HG03095 (cell line): ENCODE measurements around the gene CNDP2.
A peak's percentile ranks its signal among the peaks of the same experiment; 100 is the strongest.

Experiments
- ATAC-seq: cut with Tn5 transposase; IDR thresholded peaks from one replicate; pipeline ENCODE4 v1.9.1; 2021; ENCODE audit warnings: moderate library complexity; ENCODE audit not compliant: unreplicated experiment

Gene CNDP2

GRCh38 chr18:74495581-74496507, at the start of gene CNDP2:
Gene CNDP2, plus strand, starts transcription at chr18:74496363. Its CDS starts 3,611 bp downstream, at chr18:74499974.
- ATAC-seq, result peak; percentile 66

- ATAC-seq, result no peak
These were observed 49.3 kb upstream of the CNDP2 start for GRCh38 chr18:74446631-74447403.

GRCh38 chr18:74447404-74448152, 48.6 kb upstream of the CNDP2 start:
- ATAC-seq, result no peak

GRCh38 chr18:74450626-74451025, 45.5 kb upstream of the CNDP2 start:
- no peak for ATAC-seq

- no peak for ATAC-seq
These were observed 45.0 kb upstream of the CNDP2 start for GRCh38 chr18:74451148-74451547.

GRCh38 chr18:74453016-74453566, 43.1 kb upstream of the CNDP2 start:
- ATAC-seq, result no peak

- no peak for ATAC-seq
These were observed 42.4 kb upstream of the CNDP2 start for GRCh38 chr18:74453642-74454198.

GRCh38 chr18:74454279-74454751, 41.8 kb upstream of the CNDP2 start:
- no peak for ATAC-seq

- ATAC-seq, result no peak
These were observed 40.8 kb upstream of the CNDP2 start for GRCh38 chr18:74455386-74455785.

- no peak for ATAC-seq
These were observed 40.2 kb upstream of the CNDP2 start for GRCh38 chr18:74456017-74456348.

- no peak for ATAC-seq
These were observed 39.7 kb upstream of the CNDP2 start for GRCh38 chr18:74456349-74457042.

- ATAC-seq, result no peak
These were observed 39.0 kb upstream of the CNDP2 start, which contains the start of gene DIPK1C for GRCh38 chr18:74457043-74457724. Gene DIPK1C, minus strand, starts transcription at chr18:74457308. Its CDS starts 49 bp downstream, at chr18:74457259.

GRCh38 chr18:74457725-74458421, 38.3 kb upstream of the CNDP2 start:
- ATAC-seq, result no peak

GRCh38 chr18:74459889-74460288, 36.3 kb upstream of the CNDP2 start:
- ATAC-seq, result no peak

GRCh38 chr18:74460825-74461224, 35.3 kb upstream of the CNDP2 start:
- ATAC-seq, result no peak

GRCh38 chr18:74463254-74463653, 32.9 kb upstream of the CNDP2 start:
- no peak for ATAC-seq

- ATAC-seq, result no peak
These were observed 32.2 kb upstream of the CNDP2 start for GRCh38 chr18:74463983-74464382.

- ATAC-seq, result no peak
These were observed 30.4 kb upstream of the CNDP2 start for GRCh38 chr18:74465775-74466174.
